Muscle of arm (tissue), 12 donors: ENCODE results near the gene HBEGF. TPM values are rescaled to one million over a fixed set of nuclear protein-coding genes. Genes with fewer than 3 reads are reported as not detected.
A peak's percentile ranks its signal among the peaks of the same experiment; 100 is the strongest.

ENCODE experiments used
- DNase-seq: peaks from one replicate; pipeline ENCODE4 v3.0.0-alpha.2; 2013
- polyA plus RNA-seq, 12 donors: library from polyadenylated mRNA; unstranded; fragments of 120-200 nt; gene quantifications; one replicate each; pipeline ENCODE4 v1.2.1, GENCODE V29; 2013; ENCODE audit not compliant: insufficient read length in 12 of 12

HBEGF gene
- polyA plus RNA-seq, 12 donors = 4.4 to 31.7 (median 14.3) TPM; not detected in 1

DNA sequence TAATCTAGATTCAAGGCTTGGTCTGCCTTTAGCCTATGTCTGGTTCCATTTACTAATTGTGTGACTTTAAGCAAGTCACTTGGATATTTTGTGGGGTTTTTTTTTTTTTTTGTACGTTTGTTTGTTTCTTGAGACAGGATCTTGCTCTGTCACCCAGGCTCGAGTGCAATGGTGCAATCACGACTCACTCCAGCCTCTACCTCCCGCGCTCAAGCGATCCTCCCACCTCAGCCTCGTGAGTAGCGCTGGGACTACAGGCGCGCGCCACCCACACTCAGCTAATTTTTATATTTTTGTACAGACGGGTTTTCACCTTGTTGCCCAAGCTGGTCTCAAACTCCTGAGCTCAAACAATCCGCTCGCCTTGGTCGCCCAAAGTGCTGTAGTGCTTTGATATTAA, 42.4 kb downstream of the HBEGF start:
- no peak for DNase-seq

DNA sequence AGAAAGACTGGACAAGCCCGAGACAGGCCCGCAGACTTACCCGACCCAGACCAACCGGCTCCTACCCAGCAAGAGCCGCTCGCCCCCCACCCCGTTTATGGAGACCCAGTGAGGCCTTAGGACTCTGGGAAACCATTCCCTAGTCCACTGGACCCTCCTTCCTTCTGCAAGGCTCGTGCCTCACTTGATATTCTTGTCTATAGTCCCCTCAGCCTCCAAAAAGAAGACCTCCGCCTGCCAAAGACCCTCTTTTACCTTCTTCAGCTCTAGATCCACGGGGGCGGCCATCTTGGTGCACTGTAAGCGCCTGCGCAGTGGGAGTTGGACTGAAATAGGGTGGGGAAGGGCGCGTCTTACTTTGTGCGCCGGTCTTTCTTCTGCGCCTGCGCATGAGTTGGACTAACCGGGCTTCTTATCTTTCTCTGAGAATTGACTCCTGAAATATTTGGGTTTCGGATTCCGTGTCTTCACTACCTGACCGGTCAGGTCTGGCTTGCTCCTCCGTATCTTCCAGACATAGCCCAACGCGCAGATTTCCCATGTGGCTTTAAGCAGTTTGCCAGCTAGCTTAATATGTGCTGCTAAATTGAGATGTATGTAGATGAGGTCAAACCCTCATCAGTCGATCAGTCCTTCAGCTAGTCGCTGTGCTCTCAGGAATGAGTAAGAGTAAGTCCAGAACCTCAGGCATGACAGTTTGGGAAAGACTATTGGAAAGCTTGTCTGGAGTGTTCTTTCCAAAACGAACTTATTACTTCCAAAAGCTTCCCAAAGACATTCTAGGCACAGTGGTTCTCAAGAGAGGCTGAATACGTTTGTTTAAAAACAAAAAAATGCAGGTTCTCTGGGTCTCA, 43.4 kb downstream of the HBEGF start, which contains the start of gene PFDN1:
TSS of gene PFDN1 (minus strand) at position 316 of the 854 bp plus-strand sequence. CDS start at position 288, 28 bp downstream.
- DNase-seq = peak; percentile 93

DNA sequence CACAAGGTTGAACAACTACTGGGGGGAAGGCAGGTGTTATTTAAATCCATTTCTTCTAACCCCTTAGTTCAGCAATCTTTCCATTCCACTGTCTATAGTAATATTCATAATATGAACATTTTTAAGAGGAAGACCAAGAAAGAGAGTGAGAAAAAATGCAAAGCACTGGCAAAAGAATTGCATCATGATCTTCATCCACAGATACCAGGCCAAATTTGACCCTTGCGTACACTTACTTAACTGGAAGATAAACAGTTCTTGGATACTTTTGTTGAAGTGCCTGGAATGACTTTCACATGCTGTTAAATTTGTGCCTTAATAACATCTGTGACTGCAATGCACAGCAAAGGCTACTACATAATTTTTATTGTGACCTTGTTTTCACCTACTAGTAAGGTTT, 45.3 kb downstream of the HBEGF start:
- no peak for DNase-seq

DNA sequence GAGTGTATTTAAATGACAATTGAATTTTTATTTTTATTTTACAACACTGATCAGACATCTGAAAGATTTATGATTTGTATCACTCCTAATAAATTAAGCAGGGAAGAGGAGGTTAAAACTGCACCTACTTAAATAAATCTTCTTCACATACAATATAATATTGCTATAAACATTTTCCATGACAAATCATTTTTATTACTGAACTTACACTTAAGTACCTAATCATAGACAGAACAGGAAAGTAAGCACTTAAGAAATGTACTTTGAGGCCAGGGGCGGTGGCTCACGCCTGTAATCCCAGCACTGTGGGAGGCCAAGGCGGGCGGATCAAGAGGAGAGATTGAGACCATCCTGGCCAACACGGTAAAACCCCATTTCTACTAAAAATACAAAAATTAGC, 47.3 kb downstream of the HBEGF start:
- DNase-seq = no peak

DNA sequence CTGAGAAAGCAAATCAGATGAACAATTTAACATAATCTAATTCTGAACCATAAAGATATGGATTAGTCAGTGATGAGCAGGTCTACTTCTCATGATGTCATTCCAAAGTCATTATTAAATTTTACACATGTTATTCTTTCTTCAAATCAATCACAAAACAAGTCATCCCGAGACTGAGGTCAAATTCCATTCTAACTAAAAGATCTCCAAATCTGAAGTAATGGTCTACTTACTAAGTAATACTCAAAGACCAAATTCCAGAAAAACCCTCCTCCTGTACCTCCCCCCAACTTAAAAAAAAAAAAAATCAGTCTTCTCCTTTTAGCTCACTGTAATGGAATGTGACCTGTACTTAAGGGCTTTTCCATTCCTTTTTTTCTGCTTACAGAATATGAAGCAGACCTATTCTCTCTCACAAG, 48.2 kb downstream of the HBEGF start:
- DNase-seq = no peak

DNA sequence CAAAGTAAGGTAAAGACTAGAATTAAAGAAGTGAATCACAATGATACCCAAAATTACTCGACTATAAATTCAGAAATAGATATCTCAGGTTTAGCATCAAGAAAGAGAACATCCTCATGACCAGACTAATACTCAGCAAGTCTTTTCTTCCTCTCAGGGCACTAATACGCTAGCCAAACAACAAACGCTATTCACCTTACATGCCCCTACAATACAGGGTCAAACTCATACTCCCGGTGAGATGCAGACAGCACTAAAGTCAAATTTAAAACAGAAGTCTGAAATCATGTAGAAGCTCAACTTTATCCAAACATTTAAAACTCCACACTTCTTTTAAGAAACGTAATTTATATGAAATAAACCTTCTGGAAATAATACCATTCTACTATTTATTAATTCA, 49.1 kb downstream of the HBEGF start:
- DNase-seq = no peak

DNA sequence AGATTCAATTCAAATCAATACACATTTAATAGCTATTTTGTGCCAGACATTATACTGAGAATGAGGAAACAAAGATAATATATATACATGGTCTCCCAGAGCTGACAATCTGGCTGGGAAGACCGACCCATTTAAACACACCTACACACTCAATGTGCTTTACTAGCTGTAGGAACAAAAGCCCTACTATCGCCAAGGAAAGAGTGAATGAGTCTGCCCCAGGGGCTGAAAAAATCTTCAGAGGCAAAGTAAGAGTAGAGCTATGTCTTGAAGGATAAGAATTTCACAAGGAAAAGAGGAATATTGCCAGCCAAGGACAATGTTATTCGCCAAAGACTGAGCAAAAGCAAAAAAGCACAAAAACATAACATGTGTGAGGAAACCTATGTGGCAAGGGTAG, 50.1 kb downstream of the HBEGF start:
- DNase-seq = no peak

DNA sequence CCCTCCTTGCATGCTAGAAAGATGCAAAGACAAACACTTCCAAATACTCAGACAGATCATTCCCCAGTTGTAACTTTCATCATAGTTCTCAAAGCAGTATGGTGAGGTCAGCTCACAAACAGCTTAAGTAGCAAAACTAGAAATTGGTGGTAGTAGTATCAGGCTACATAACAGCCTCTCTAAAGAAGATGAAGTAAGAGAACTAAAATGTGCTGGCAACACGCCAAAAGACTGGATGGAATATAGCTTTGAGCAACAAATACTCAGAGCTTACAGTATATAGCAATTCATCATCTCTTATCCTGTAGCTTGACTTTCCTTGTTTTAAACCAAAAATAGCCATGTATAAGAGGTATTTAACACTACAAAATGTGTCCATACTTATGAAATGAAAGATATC, 51.0 kb downstream of the HBEGF start:
- peak; percentile 73 for DNase-seq

DNA sequence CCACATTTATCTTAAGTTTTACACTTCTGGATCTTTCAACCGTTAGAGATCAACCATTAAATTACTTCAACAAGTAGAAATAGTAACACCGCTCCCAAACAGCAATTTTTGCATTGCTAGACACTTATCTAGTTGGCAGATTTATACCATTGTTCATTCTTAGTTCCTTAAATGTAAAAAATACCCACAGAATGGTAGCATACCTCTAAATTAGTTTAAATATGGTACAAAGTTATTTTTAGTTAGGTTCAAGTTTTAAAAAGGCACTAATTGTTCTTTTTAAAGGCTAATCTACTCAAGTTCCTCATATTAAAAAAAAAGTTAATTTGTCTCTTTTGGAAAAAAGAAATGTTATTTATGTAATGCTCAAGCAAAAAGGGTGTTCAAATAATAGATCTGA, 51.6 kb downstream of the HBEGF start:
- no peak for DNase-seq

DNA sequence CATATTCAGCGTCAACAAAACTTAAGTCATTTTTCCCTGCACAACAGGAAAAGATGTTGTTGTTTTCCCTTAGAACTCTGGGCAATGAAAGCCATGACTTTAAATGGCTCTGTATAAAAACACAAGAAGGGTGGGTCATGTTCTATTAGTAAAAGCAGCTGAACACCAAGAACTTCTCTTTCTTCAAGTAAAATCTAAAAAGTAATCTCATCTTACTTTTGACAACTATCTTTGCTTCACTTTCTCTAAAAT, 52.6 kb downstream of the HBEGF start:
- no peak for DNase-seq

DNA sequence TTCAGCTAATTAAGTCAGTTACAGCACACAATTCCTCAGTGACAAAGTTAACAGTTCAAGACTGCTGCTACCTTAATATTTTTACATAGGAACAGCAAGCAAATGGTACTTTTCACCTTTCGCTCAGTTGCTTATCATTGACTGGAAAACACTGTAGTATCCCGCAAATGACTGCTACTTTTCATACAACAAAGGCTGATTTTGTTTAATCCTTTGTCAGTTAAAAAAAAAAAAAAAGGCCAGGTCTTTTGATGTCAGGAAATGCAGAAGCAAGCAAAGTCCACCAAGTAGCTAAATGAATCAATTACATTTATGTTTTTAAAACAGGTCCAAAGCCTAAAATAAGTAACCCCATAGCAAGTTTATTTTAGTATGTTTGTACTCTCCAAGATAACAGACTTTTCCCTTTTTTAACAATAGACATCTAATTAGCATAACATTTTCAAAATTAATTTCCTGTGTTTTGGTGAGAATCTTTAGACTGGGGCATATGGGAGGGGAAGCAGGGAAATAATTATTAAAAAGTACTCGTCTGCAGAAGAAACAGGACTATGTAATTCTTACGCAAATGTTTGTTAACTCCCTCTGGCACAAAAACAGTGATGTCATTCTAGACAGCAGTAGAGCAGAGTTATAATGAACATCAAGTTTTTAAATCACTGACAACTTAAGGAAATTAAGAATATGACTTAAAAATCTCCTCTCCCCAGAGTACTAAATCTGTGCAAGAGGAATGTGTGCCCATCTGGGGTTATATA, 53.1 kb downstream of the HBEGF start:
- DNase-seq = no peak

DNA sequence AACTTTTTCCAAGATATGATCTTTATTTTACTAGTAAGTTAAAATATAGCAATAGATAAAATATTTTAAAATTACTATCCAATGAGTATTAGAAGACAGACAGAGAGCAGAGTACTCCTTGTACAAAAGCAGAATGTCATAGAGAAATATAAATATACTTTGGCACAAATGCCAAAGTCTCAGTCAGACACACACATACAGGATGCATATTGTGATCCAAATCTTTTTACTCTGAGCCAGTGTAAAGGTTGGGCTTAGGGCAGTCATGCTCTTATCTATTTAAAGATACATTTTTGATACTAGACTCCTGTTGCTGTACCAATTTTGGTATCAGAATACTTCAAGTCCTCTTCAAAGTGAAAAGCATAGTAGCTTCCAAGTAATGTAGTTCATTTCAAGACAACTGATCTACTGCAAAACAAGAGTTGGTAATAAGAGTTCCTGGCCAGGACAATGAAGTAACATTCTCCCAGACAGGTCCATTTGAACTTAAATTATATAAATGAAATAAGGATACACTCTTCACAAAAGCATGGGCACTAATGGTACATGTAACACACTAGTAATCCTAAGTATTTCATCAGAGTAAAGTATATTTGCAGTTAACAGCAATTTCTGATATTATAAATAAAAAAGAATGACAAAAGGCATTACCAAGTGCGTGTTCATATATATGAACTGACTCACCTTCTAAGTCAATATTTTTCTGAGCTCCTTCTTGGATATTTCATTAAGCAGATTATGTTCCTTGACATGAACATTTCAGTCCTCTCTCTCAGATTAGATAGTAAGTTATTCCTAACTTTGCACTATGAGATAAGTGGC, 54.0 kb downstream of the HBEGF start:
- no peak for DNase-seq

DNA sequence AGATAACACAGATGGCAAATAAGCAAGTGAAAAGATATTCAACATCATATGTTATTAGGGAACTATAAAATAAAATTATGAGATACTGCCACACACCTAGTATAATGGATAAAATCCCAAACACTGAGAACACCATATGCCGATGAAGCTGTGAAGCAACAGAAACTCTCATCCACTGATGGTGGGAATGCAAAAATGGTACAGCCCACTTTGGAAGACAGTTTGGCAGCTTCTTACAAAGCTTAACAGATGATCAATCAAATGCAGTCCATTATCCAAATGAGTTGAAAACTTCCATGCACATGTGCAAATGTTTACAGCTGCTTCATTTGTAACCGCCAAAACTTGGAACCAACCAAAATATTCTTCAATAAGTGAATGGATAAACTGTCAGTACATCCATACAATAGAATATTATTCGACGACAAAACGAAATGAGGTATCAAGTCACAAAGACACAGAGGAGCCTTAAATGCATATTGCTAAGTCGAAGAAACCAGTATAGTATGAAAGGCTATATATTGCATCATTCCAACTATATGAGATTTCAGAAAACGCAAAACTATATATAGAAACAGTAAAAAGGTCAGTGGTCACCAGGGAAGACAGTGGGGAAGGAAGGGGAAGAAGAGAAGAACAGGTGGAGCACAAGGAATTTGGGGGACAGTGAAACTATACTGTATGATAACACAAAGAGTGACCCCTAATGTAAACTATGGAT, 58.4 kb downstream of the HBEGF start:
- DNase-seq = no peak

DNA sequence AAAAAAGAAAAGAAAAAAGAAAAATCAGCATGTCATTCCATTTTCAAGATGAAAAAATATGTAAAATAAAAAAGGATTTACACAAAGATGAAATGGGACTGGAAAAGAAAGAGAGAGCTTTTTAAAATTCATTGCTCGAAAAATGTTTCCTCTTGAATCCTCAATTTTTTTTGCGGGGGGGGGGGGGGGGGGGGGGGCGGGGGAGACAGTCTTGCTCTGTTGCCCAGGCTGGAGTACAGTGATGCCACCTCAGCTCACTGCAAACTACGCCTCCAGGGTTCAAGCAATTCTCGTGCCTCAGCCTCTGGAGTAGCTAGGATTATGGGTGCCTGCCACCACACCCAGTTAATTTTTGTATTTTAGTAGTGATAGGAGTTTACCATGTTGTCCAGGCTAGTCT, 60.0 kb downstream of the HBEGF start:
- no peak for DNase-seq

DNA sequence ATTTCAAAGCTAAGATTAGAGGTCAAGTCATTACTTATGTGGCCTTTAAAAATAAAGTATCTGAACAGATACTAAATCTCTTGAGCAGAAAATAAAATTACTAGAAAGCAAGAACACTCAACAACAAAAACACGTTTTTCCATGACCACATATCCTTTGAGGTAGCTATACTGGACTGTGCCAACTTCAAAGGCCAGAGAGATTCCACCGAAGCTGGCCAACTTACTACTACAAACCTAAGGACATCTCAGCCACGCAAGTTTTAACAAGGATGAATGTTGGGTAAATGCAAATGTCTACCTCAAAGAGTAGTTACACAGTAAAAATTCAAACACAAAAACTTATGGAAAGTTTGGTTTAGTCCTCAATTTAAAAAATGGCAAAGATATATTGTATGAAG, 62.4 kb downstream of the HBEGF start:
- no peak for DNase-seq

Other genes with a start within 250 kb of the HBEGF start
- 10 to 100 TPM in 5 of 12 donors, 1 to 10 TPM in 7; 7.6 to 35.7 (median 9.1) TPM for gene PURA, start 232.5 kb downstream of the HBEGF start, polyA plus RNA-seq
- 1 to 10 TPM in 11 of 12 donors, not detected in 1; 4.0 to 6.6 (median 5.1) TPM for gene IGIP, start 220.7 kb downstream of the HBEGF start, polyA plus RNA-seq
- gene CYSTM1, start 171.4 kb downstream of the HBEGF start, polyA plus RNA-seq = 10 to 100 TPM in 11 of 12 donors, not detected in 1; 18.3 to 55.8 (median 31.0) TPM
- gene PFDN1, start 43.5 kb downstream of the HBEGF start, polyA plus RNA-seq = 10 to 100 TPM in 11 of 12 donors, not detected in 1; 65.4 to 93.6 (median 73.7) TPM
- under 1 TPM in 5 of 12 donors, not detected in 7; 0.10 to 0.49 (median 0.12) TPM for gene SLC4A9, start 13.6 kb upstream of the HBEGF start, polyA plus RNA-seq
- gene ANKHD1, start 55.2 kb upstream of the HBEGF start, polyA plus RNA-seq = 10 to 100 TPM in 11 of 12 donors, not detected in 1; 54.8 to 98.4 (median 69.7) TPM
- gene EIF4EBP3, start 201.1 kb upstream of the HBEGF start, polyA plus RNA-seq = 10 to 100 TPM in 3 of 12 donors, 1 to 10 TPM in 7, not detected in 2; 5.0 to 11.0 (median 8.6) TPM
- gene SRA1, start 210.9 kb upstream of the HBEGF start, polyA plus RNA-seq = 10 to 100 TPM in 11 of 12 donors, not detected in 1; 16.2 to 25.3 (median 21.7) TPM
- 10 to 100 TPM in 11 of 12 donors, not detected in 1; 14.8 to 40.5 (median 22.9) TPM for gene APBB3, start 218.0 kb upstream of the HBEGF start, polyA plus RNA-seq
- 10 to 100 TPM in 11 of 12 donors, not detected in 1; 35.4 to 65.9 (median 56.3) TPM for gene SLC35A4, start 218.2 kb upstream of the HBEGF start, polyA plus RNA-seq